ENCODE data around the gene AK5. TPM values are rescaled to one million over a fixed set of nuclear protein-coding genes. Genes with fewer than 3 reads are reported as not detected.
A peak's percentile ranks its signal among the peaks of the same experiment; 100 is the strongest.

AK5 gene
- total and polyA plus RNA-seq, 2 of the 4 experiments (the other 2 are of a cell fraction): 22.5 to 25.8 TPM

DNA sequence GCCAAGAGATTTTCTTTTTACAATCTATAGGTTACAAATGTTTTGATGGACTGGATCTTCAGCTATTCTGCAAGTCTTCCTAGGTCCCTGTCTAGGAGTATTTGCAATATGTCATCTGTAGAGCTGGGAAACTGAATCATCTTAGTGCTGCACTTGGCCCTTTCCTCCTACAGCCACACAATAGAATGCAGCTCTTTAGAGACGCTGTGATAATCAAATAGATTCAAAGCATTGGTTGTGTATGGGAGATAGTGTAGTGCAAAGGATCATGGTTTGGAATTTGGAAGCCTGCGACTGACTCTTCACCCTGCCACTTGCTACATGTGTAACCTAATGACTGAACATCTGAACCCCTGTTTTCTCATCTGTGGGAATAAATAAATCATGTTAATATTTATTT lies 93.7 kb downstream of the AK5 start:
- H3K4ac ChIP-seq (ENCODE audit: low read depth, low read length): peak overlapping the region; percentile 58; the same call in 1 of the 2 replicates
- TF ChIP-seq MAFK (IDR thresholded peaks at IDR 0.05; ENCODE audit: low read depth, low read length): no peak
- no peak for TF ChIP-seq FOS (IDR thresholded peaks at IDR 0.05; ENCODE audit: low read depth, low read length)
- no peak for TF ChIP-seq NFE2L2 (IDR thresholded peaks at IDR 0.05; ENCODE audit: low read depth, low read length)
- no peak for TF ChIP-seq POLR2A (IDR thresholded peaks at IDR 0.05; ENCODE audit: low read depth, low read length)
- TF ChIP-seq RAD21 (IDR thresholded peaks at IDR 0.05; ENCODE audit: low read length): no peak
- no peak for TF ChIP-seq RCOR1 (IDR thresholded peaks at IDR 0.05; ENCODE audit: insufficient replicate concordance, low read length)
- 0 out of 2 replicates have a peak overlapping the region, but pooled peaks have one; percentile 29 for H3K23ac ChIP-seq (ENCODE audit: low read depth, low read length)
- peak overlapping the region in 1 of 2 experiments; percentile 57; a peak in 2 of 4 replicates for H4K8ac ChIP-seq (ENCODE audit: low read depth in 2 of 2, low read length in 2 of 2)
- H4K5ac ChIP-seq (ENCODE audit: low read depth, low read length): no peak overlapping the region; the same call in 1 of the 2 replicates
- no peaks in the 10 kb centered on the region for H3K9me3 ChIP-seq (ENCODE audit: control insufficient read depth, insufficient read depth, low read length)
- H3K27me3 ChIP-seq (ENCODE audit: control insufficient read depth, insufficient read depth, low read length): no peaks in the 10 kb centered on the region
- intact Hi-C loops (cut with micrococcal nuclease) (no loop called here), dilution Hi-C loops (cut with HindIII; ENCODE audit: low sequenced_read_pairs, unreplicated experiment) (no loop called here), in situ Hi-C loops (cut with MboI; ENCODE audit: low sequenced_read_pairs) (no loop called here)
- H4K20me1 ChIP-seq (ENCODE audit: insufficient read depth, low read length): no peaks in the 10 kb centered on the region
- no peak overlapping the region for H3K4me3 ChIP-seq (ENCODE audit: insufficient read depth, low read depth, low read length)
- H2BK5ac ChIP-seq (ENCODE audit: low read depth, low read length, poor library complexity, severe bottlenecking): no peak overlapping the region
- H3K14ac ChIP-seq (replicated peaks; ENCODE audit: low read depth, low read length): peak overlapping the region; percentile 38; the same call in 1 of the 2 replicates
- H3K9ac ChIP-seq (ENCODE audit: low read depth, low read length): no peak overlapping the region
- ATAC-seq (ENCODE audit: low read depth) (no peak), DNase-seq (no peak)
- peaks cover 13% of the 10 kb centered on the region for H3K9me1 ChIP-seq (ENCODE audit: insufficient read depth, low read length)
- no peak overlapping the region for H3K27ac ChIP-seq (ENCODE audit: insufficient read depth, low read length)
- H3K79me1 ChIP-seq (ENCODE audit: low read depth in 1 of 2, low read length in 2 of 2): peaks cover 0 to 39% of the 10 kb centered on the region in 2 experiments; a peak in 2 of 4 replicates
- H3K18ac ChIP-seq (ENCODE audit: low read depth, low read length): no peak overlapping the region
- CTCF ChIA-PET: interaction anchor here (1.4 kb wide), 1 partner anchor 62 kb away, joined by 3 read pairs; no protein-coding TSS in a partner anchor
- H2BK120ac ChIP-seq (ENCODE audit: low read depth, low read length): peak overlapping the region; percentile 70
- H3K4me1 ChIP-seq (ENCODE audit: control insufficient read depth, insufficient read depth, low read length): peaks cover 17% of the 10 kb centered on the region
- POLR2A ChIA-PET (ENCODE audit: unreplicated experiment): no interaction called here
- no peak overlapping the region for H3K4me2 ChIP-seq (ENCODE audit: low read depth, low read length)
- peak overlapping the region; percentile 58; the same call in 1 of the 2 replicates for H2AK5ac ChIP-seq (ENCODE audit: low read depth, low read length)
- H2AK9ac ChIP-seq (replicated peaks; ENCODE audit: low read depth, low read length, poor library complexity): no peak overlapping the region
- BruUV-seq (replicated peaks): no TSS peak
- H3K36me3 ChIP-seq (ENCODE audit: control insufficient read depth, insufficient read depth, low read length): no peaks in the 10 kb centered on the region
- no peak overlapping the region for H3K56ac ChIP-seq (ENCODE audit: extremely low read depth, insufficient read depth, low read length)
- WGBS, 2 experiments (ENCODE audit: extremely low coverage in 2 of 2, insufficient read length in 1 of 2): no CpG with 5 or more reads among the region's 2 CpGs
- peak overlapping the region; percentile 64 for H2BK20ac ChIP-seq (ENCODE audit: low read depth, low read length)
- H2BK15ac ChIP-seq (ENCODE audit: low read depth, low read length): peak overlapping the region; percentile 50; the same call in 1 of the 3 replicates
- no peak overlapping the region; the same call in 1 of the 2 replicates for H4K91ac ChIP-seq (ENCODE audit: insufficient read depth, low read depth, low read length)
- no peak overlapping the region for H2AFZ ChIP-seq (replicated peaks; ENCODE audit: low read length, poor library complexity)
